Astrocyte of the cerebellum (primary cell): Measurements from ENCODE around the gene VN1R5.
"Not testable (repeated sequence)": the region's sequence is repeated elsewhere in the genome, so short reads cannot be mapped to it uniquely, and the experiment has no call there.

Experiments used
- DNase-seq: peaks from one replicate; pipeline ENCODE4 v3.0.0-alpha.2; 2011; ENCODE audit warnings: low read depth
- H3K4me3 ChIP-seq: 2 replicates; pipeline ENCODE4 v1.5.1; 2011; ENCODE audit warnings: mild to moderate bottlenecking, low read depth, low read length, moderate library complexity
- CTCF ChIP-seq: IDR thresholded peaks from 2 replicates; pipeline ENCODE4 v1.5.1; 2012; ENCODE audit warnings: low read length, low read depth, moderate library complexity, mild to moderate bottlenecking; ENCODE audit errors: missing control alignments
- in situ Hi-C: cut with HindIII; loops from 2 replicates; pipeline ENCODE4 v1.10.0; 2017; ENCODE audit warnings: low sequenced_read_pairs

Gene VN1R5

GRCh38 chr1:247216261-247216660, 39.6 kb upstream of the VN1R5 start:
- no peak overlapping the region for H3K4me3 ChIP-seq
- no peak for TF ChIP-seq CTCF
- DNase-seq = no peak
- in situ Hi-C loops = no loop called here

GRCh38 chr1:247218121-247218651, 37.7 kb upstream of the VN1R5 start:
- DNase-seq = no peak
- in situ Hi-C loops = no loop called here
- no peak for TF ChIP-seq CTCF
- H3K4me3 ChIP-seq = no peak overlapping the region

- in situ Hi-C loops, DNase-seq, H3K4me3 ChIP-seq: not testable (repeated sequence)
Measured at GRCh38 chr1:247220280-247220679, 35.6 kb upstream of the VN1R5 start.

GRCh38 chr1:247222840-247223239, 33.0 kb upstream of the VN1R5 start:
- H3K4me3 ChIP-seq = no peak overlapping the region
- TF ChIP-seq CTCF = no peak
- in situ Hi-C loops = no loop called here
- DNase-seq = no peak

- in situ Hi-C loops = no loop called here
- no peak for TF ChIP-seq CTCF
- DNase-seq = no peak
- H3K4me3 ChIP-seq = no peak overlapping the region
Measured at GRCh38 chr1:247224822-247225221, 31.1 kb upstream of the VN1R5 start.

GRCh38 chr1:247228133-247228532, 27.7 kb upstream of the VN1R5 start:
- no peak for DNase-seq
- in situ Hi-C loops = no loop called here
- H3K4me3 ChIP-seq = no peak overlapping the region
- no peak for TF ChIP-seq CTCF

- in situ Hi-C loops = no loop called here
- no peak overlapping the region for H3K4me3 ChIP-seq
- TF ChIP-seq CTCF = no peak
- DNase-seq = no peak
Measured at GRCh38 chr1:247241691-247242090, 14.2 kb upstream of the VN1R5 start.
